Activated CD4-positive, alpha-beta T cell treated with anti-CD3 and anti-CD28 coated beads, Interleukin-2, amount 10 ng/mL, durations not matched to agents 24 days and 14 days (primary cell): ENCODE measurements around the gene PLCD3. TPM values are rescaled to one million over a fixed set of nuclear protein-coding genes. Genes with fewer than 3 reads are reported as not detected.

Experiments used
- DNase-seq: peaks from one replicate; pipeline ENCODE4 v3.0.0; 2022
- H3K27ac Mint-ChIP-seq: one replicate; pipeline ENCODE4 v1.8.0; 2022; ENCODE audit warnings: mild to moderate bottlenecking, mixed read lengths
- H3K27me3 Mint-ChIP-seq: one replicate; pipeline ENCODE4 v1.8.0; 2022; ENCODE audit warnings: mixed read lengths
- H3K36me3 Mint-ChIP-seq: one replicate; pipeline ENCODE4 v1.8.0; 2022; ENCODE audit warnings: low read depth, mild to moderate bottlenecking, mixed read lengths
- H3K4me1 Mint-ChIP-seq: one replicate; pipeline ENCODE4 v1.8.0; 2021; ENCODE audit warnings: mixed read lengths
- H3K4me3 Mint-ChIP-seq: one replicate; pipeline ENCODE4 v1.8.0; 2022; ENCODE audit warnings: mild to moderate bottlenecking, moderate library complexity, mixed read lengths
- H3K9me3 Mint-ChIP-seq: one replicate; pipeline ENCODE4 v1.8.0; 2021; ENCODE audit warnings: mixed read lengths
- intact Hi-C: fragments of 100-400 bp; cut with micrococcal nuclease; formaldehyde crosslinking; loops from one replicate; pipeline ENCODE4 v1.15.1; 2023
- total RNA-seq: library from RNA; stranded (reverse); gene quantifications from 2 replicates; pipeline ENCODE4 v1.2.3, GENCODE V29; 2022

PLCD3 gene
- total RNA-seq, 1 donor from 2014 or later = 4.9 TPM

GRCh38 chr17:45087504-45087975 is 44.8 kb downstream of the PLCD3 start:
- H3K27ac Mint-ChIP-seq = no peak overlapping the region

GRCh38 chr17:45086865-45087503 is 45.3 kb downstream of the PLCD3 start:
- Mint-ChIP-seq H3K4me3 (no peak overlapping the region), H3K9me3 (no peaks in the 10 kb centered on the region), H3K4me1 (peaks cover 2% of the 10 kb centered on the region), H3K27me3 (no peaks in the 10 kb centered on the region), H3K27ac (no peak overlapping the region), H3K36me3 (peaks cover 48% of the 10 kb centered on the region)
- DNase-seq = no peak
- intact Hi-C loops = no loop called here

More at GRCh38 chr17:45087504-45087975, 44.8 kb downstream of the PLCD3 start:
- Mint-ChIP-seq H3K27me3 (no peaks in the 10 kb centered on the region), H3K9me3 (no peaks in the 10 kb centered on the region), H3K4me3 (no peak overlapping the region), H3K4me1 (peaks cover 2% of the 10 kb centered on the region), H3K36me3 (peaks cover 53% of the 10 kb centered on the region)
- DNase-seq = no peak
- intact Hi-C loops = no loop called here

GRCh38 chr17:45086391-45086790 is 45.9 kb downstream of the PLCD3 start:
- Mint-ChIP-seq H3K4me3 (no peak overlapping the region), H3K9me3 (no peaks in the 10 kb centered on the region), H3K27me3 (no peaks in the 10 kb centered on the region), H3K4me1 (peaks cover 2% of the 10 kb centered on the region), H3K36me3 (peaks cover 50% of the 10 kb centered on the region), H3K27ac (no peak overlapping the region)
- intact Hi-C loops = no loop called here
- DNase-seq = no peak

DNA sequence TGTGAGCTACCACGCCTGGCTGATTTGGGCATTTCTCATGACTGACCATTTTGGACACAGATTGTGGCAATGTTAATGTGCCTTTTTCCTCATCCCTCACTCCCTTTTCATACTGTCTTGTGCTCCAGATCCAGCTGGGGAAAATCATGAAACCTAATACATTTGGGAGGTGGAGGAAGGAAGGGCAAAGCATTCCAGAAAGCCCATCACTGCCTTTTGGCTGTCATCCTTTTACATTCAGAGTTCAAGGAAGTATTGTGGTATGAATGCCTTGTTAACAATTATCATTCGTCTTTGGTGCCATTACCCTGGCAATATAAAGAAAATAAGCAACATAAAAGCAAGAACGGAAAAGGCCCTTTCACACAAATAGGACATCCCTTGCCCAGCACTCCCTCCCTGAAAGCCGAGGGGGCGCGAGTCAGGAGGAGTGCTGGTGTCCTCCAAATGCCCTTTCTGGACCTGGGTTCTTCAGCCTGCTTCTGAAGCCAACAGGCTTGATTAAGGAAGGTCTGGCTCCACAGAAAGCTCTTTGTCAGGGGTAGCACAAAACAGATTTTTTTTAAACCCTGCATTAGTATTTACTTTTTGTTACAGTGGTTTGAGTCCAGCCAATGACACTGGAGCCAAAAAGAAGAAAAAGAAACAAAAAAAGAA is 51.1 kb downstream of the PLCD3 start:
- Mint-ChIP-seq H3K27ac (no peak overlapping the region), H3K36me3 (peaks cover 42% of the 10 kb centered on the region)

GRCh38 chr17:45077643-45078042 is 54.7 kb downstream of the PLCD3 start:
- Mint-ChIP-seq H3K9me3 (no peaks in the 10 kb centered on the region), H3K36me3 (peaks cover 40% of the 10 kb centered on the region), H3K4me1 (peaks cover 17% of the 10 kb centered on the region), H3K27ac (no peak overlapping the region), H3K27me3 (no peaks in the 10 kb centered on the region), H3K4me3 (no peak overlapping the region)
- intact Hi-C loops = no loop called here
- no peak for DNase-seq

More for the DNA sequence above, 51.1 kb downstream of the PLCD3 start:
- Mint-ChIP-seq H3K9me3 (no peaks in the 10 kb centered on the region), H3K4me1 (peaks cover 10% of the 10 kb centered on the region), H3K4me3 (no peak overlapping the region), H3K27me3 (no peaks in the 10 kb centered on the region)
- intact Hi-C loops = no loop called here
- no peak for DNase-seq

DNA sequence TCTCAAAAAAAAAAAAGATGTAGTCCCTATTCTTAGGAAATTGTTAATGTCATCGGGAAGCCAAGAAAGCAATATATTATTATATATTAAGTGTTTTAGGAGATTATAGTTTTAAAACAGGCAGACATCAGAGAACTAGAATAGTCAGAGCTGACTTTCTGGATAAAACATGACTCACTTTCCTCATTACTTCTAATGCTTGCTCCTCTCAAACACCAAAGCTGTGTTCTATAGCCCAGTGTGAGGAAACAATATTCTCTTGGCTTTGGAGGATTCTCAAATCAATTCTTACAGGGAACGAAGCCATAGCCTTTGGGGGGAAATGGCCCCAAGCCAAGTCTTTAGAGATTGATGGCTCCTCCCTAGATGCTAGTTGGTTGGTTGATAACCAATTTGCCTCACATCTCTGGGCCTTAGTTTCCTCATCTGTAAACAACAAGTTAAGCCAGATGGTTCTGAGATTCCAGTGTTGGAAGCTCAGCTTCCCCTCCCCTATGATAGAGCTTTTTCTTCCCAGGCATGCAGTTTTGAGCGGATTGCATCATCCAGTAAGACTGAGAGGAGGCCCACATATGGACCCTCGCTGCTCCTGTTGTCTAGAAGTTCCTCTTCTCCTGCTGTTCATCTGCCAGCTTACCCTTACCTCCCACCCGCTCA is 58.8 kb downstream of the PLCD3 start:
- Mint-ChIP-seq H3K36me3 (peaks cover 35% of the 10 kb centered on the region), H3K4me3 (no peak overlapping the region), H3K9me3 (no peaks in the 10 kb centered on the region), H3K27ac (peak overlapping the region; percentile 40), H3K27me3 (no peaks in the 10 kb centered on the region), H3K4me1 (peaks cover 18% of the 10 kb centered on the region)
- intact Hi-C loops = no loop called here
- no peak for DNase-seq

- H3K27ac Mint-ChIP-seq = no peak overlapping the region
Observed at GRCh38 chr17:45070809-45071208, 61.5 kb downstream of the PLCD3 start.

DNA sequence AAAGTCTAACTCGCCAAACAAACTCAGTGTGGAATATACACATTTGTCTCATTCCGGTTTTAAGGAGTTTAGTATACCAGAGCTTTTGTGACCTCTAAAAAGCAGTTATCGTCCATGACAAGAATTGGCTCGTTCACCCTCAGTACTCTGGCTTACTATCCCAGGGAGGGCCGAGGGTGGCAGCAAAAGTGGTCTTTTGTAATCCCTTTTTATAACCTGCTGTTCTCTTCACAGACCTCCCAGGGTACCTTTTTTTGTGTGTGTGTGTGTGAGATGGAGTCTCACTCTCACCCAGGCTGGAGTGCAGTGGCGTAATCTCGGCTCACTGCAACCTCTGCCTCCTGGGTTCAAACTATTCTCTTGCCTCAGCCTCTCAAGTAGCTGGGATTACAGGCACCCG is 62.3 kb downstream of the PLCD3 start:
- Mint-ChIP-seq H3K4me3 (no peak overlapping the region), H3K27me3 (no peaks in the 10 kb centered on the region), H3K4me1 (peaks cover 9% of the 10 kb centered on the region), H3K36me3 (peaks cover 38% of the 10 kb centered on the region), H3K9me3 (no peaks in the 10 kb centered on the region), H3K27ac (no peak overlapping the region)
- no peak for DNase-seq
- intact Hi-C loops = no loop called here

More at GRCh38 chr17:45070809-45071208, 61.5 kb downstream of the PLCD3 start:
- DNase-seq = no peak
- Mint-ChIP-seq H3K9me3 (no peaks in the 10 kb centered on the region), H3K27me3 (no peaks in the 10 kb centered on the region), H3K4me3 (no peak overlapping the region), H3K4me1 (peaks cover 8% of the 10 kb centered on the region), H3K36me3 (peaks cover 36% of the 10 kb centered on the region)
- intact Hi-C loops = no loop called here

DNA sequence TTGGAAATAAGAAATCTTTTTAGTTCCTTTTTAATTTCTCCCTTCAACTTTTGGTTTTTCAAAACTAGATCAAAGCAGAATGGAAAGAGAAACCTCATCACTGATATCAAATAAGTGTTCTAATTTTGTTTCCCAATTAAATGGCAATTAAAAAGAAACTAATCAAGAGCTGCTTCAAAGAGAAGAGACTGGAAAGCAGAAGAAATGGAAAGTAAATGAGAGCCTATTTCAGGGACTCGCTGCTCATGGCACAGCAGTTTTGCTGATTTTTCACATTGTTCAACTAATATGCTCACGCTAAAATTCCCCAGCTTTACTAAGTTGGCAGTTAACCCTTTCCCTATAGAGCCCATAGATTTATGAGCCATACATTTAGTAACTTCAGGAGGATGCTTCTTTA is 64.7 kb downstream of the PLCD3 start:
- Mint-ChIP-seq H3K4me1 (peaks cover 20% of the 10 kb centered on the region), H3K9me3 (no peaks in the 10 kb centered on the region), H3K27me3 (no peaks in the 10 kb centered on the region), H3K36me3 (peaks cover 34% of the 10 kb centered on the region), H3K4me3 (no peak overlapping the region), H3K27ac (no peak overlapping the region)
- DNase-seq = no peak
- intact Hi-C loops = no loop called here

GRCh38 chr17:45063198-45063597 is 69.1 kb downstream of the PLCD3 start:
- no peaks in the 10 kb centered on the region for H3K27me3 Mint-ChIP-seq
- H3K4me1 Mint-ChIP-seq = peaks cover 30% of the 10 kb centered on the region
- peak overlapping the region; percentile 29 for H3K27ac Mint-ChIP-seq
- DNase-seq = no peak
- H3K4me3 Mint-ChIP-seq = peak overlapping the region; percentile 91
- intact Hi-C loops = loop anchor here (5.0 kb wide), 3 partner anchors 84 to 249 kb away; partner anchors contain the start of gene HEXIM1
- H3K36me3 Mint-ChIP-seq = peaks cover 28% of the 10 kb centered on the region
- H3K9me3 Mint-ChIP-seq = no peaks in the 10 kb centered on the region

DNA sequence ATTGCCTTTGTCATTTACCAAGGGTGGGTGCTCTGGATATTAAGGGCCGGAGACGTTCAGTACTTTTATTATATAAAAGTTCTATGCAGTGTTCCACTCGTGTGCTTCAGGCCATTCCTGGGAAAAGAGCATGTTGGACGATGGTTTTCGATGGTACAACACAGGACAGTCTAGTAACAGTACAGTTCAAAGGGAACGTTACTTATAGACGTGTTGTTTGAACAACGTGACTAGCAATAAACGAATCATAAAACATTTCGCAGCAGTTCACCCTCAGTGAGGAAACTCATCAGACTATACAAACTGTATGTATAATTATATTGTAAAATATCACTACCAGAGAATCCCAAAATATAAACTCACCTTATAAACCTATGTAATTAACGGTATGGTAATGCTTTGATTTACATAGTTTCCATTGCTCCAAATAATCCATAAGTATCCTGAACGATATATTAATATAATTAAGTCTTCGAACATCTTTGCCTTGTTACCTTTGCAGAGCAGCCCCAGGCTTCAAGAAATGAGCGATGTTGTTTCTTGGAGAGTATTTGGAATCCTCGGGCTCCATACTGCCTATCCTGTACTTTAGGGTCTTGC is 70.6 kb downstream of the PLCD3 start:
- Mint-ChIP-seq H3K36me3 (peaks cover 20% of the 10 kb centered on the region), H3K4me1 (peaks cover 28% of the 10 kb centered on the region), H3K9me3 (no peaks in the 10 kb centered on the region), H3K4me3 (peak overlapping the region; percentile 91), H3K27me3 (no peaks in the 10 kb centered on the region), H3K27ac (peak overlapping the region; percentile 100)
- no peak for DNase-seq
- intact Hi-C loops = loop anchor here (1.0 to 5.0 kb wide), 5 partner anchors 10 to 251 kb away; partner anchors contain the start of genes ACBD4, DCAKD and HEXIM1

- intact Hi-C loops = loop anchor here (1.0 to 5.0 kb wide), 5 partner anchors 10 to 251 kb away; partner anchors contain the start of genes ACBD4, DCAKD and HEXIM1
- DNase-seq = peak; percentile 99
- H3K27ac Mint-ChIP-seq = peak within 1 kb of the TSS; percentile 100
- no peaks in the 10 kb centered on the region for H3K9me3 Mint-ChIP-seq
- H3K4me3 Mint-ChIP-seq = peak within 1 kb of the TSS; percentile 91
- no peaks in the 10 kb centered on the region for H3K27me3 Mint-ChIP-seq
- peaks cover 29% of the 10 kb centered on the region for H3K4me1 Mint-ChIP-seq
- peaks cover 22% of the 10 kb centered on the region for H3K36me3 Mint-ChIP-seq
Observed at GRCh38 chr17:45060797-45061605, 71.3 kb downstream of the PLCD3 start, which contains the start of gene NMT1. Gene NMT1, plus strand, starts transcription at chr17:45061317. Its CDS starts 13 bp downstream, at chr17:45061330.

- Mint-ChIP-seq H3K36me3 (peaks cover 25% of the 10 kb centered on the region), H3K27ac (peak overlapping the region; percentile 100), H3K4me1 (peaks cover 34% of the 10 kb centered on the region), H3K4me3 (peak overlapping the region; percentile 91), H3K9me3 (no peaks in the 10 kb centered on the region), H3K27me3 (no peaks in the 10 kb centered on the region)
- DNase-seq = peak; percentile 64
- intact Hi-C loops = loop anchor here (2.0 to 5.0 kb wide), 4 partner anchors 74 to 252 kb away; partner anchors contain the start of genes ACBD4 and HEXIM1
Observed at GRCh38 chr17:45060382-45060796, 71.9 kb downstream of the PLCD3 start.
